IMR-90 (cell line): Measurements from ENCODE around the gene MORF4L1. TPM values are rescaled to one million over a fixed set of nuclear protein-coding genes. Genes with fewer than 3 reads are reported as not detected.

ENCODE experiments used
- ATAC-seq: fragments of 200-7000 bp; cut with Tn5 transposase; 2 replicates; pipeline ENCODE4 v1.9.1; 2020; ENCODE audit warnings: low read depth, mild to moderate bottlenecking, moderate library complexity
- BruUV-seq: library from RNA; stranded (reverse); fragments of 400-500 nt; replicated peaks from 2 replicates; lab custom pipeline; 2021; lab: Mats Ljungman, UMichigan
- CTCF ChIA-PET: fragments of 300-600 bp; formaldehyde crosslinking; extraction: SDS; loops from one replicate; lab custom pipeline; 2021; ENCODE audit warnings: antibody characterized with exemption; lab: Yijun Ruan, JAX
- POLR2A ChIA-PET: fragments of 300-600 bp; sonication (Branson Sonifier 250); formaldehyde crosslinking; loops from one replicate; lab custom pipeline; 2022; ENCODE audit warnings: antibody characterized with exemption; ENCODE audit not compliant: unreplicated experiment; lab: Charles Lee
- DNase-seq: peaks from one replicate; pipeline ENCODE4 v3.0.0; 2013
- H2AFZ ChIP-seq: replicated peaks from 2 replicates; pipeline ENCODE3; 2013; ENCODE audit warnings: low read length, mild to moderate bottlenecking; ENCODE audit not compliant: poor library complexity
- H2AK5ac ChIP-seq: 2 replicates; pipeline ENCODE4 v1.6.1; 2013; ENCODE audit warnings: low read depth, low read length, inconsistent platforms
- H2AK9ac ChIP-seq: replicated peaks from 2 replicates; pipeline ENCODE3; 2013; ENCODE audit warnings: mild to moderate bottlenecking, low read depth, low read length, moderate library complexity; ENCODE audit not compliant: poor library complexity
- H2BK120ac ChIP-seq: 2 replicates; pipeline ENCODE4 v1.6.1; 2013; ENCODE audit warnings: low read depth, low read length, inconsistent platforms
- H2BK15ac ChIP-seq: 3 replicates; pipeline ENCODE4 v1.6.1; 2013; ENCODE audit warnings: low read depth, low read length, inconsistent platforms
- H2BK20ac ChIP-seq: 2 replicates; pipeline ENCODE4 v1.6.1; 2013; ENCODE audit warnings: low read depth, mild to moderate bottlenecking, inconsistent platforms, low read length, moderate library complexity
- H2BK5ac ChIP-seq: 2 replicates; pipeline ENCODE4 v1.6.1; 2013; ENCODE audit warnings: mild to moderate bottlenecking, low read depth, low read length, inconsistent platforms; ENCODE audit not compliant: poor library complexity, severe bottlenecking
- H3K14ac ChIP-seq: replicated peaks from 2 replicates; pipeline ENCODE4 v1.6.1; 2013; ENCODE audit warnings: low read depth, low read length, inconsistent platforms
- H3K18ac ChIP-seq: 2 replicates; pipeline ENCODE4 v1.6.1; 2013; ENCODE audit warnings: low read depth, low read length, control low read depth
- H3K23ac ChIP-seq: 2 replicates; pipeline ENCODE4 v1.6.1; 2013; ENCODE audit warnings: low read depth, low read length, inconsistent platforms
- H3K27ac ChIP-seq: 2 replicates; pipeline ENCODE4 v1.5.1; 2013; ENCODE audit warnings: mild to moderate bottlenecking, control low read depth, low read length; ENCODE audit not compliant: insufficient read depth
- H3K27me3 ChIP-seq: 2 replicates; pipeline ENCODE4 v1.6.1; 2013; ENCODE audit warnings: low read length; ENCODE audit not compliant: control insufficient read depth, insufficient read depth
- H3K36me3 ChIP-seq: 2 replicates; pipeline ENCODE4 v1.6.1; 2013; ENCODE audit warnings: low read length, mixed read lengths; ENCODE audit not compliant: control insufficient read depth, insufficient read depth
- H3K4ac ChIP-seq: 2 replicates; pipeline ENCODE4 v1.6.1; 2013; ENCODE audit warnings: low read depth, low read length, inconsistent platforms
- H3K4me1 ChIP-seq: 2 replicates; pipeline ENCODE4 v1.6.1; 2013; ENCODE audit warnings: low read length, mixed read lengths; ENCODE audit not compliant: control insufficient read depth, insufficient read depth
- H3K4me2 ChIP-seq: 2 replicates; pipeline ENCODE4 v1.6.1; 2013; ENCODE audit warnings: low read depth, mild to moderate bottlenecking, control low read depth, low read length, moderate library complexity
- H3K4me3 ChIP-seq: 2 replicates; pipeline ENCODE4 v1.5.1; 2013; ENCODE audit warnings: low read depth, mild to moderate bottlenecking, control low read depth, low read length, moderate library complexity; ENCODE audit not compliant: insufficient read depth
- H3K56ac ChIP-seq: 2 replicates; pipeline ENCODE4 v1.6.1; 2013; ENCODE audit warnings: low read length, inconsistent platforms; ENCODE audit not compliant: insufficient read depth; ENCODE audit errors: extremely low read depth
- H3K79me1 ChIP-seq, 2 experiments: 2 replicates each; pipeline ENCODE4 v1.6.1; 2013; ENCODE audit warnings: low read length in 2 of 2, inconsistent platforms in 1 of 2, low read depth in 1 of 2
- H3K9ac ChIP-seq: 2 replicates; pipeline ENCODE4 v1.6.1; 2013; ENCODE audit warnings: low read depth, low read length, control low read depth
- H3K9me1 ChIP-seq: 2 replicates; pipeline ENCODE4 v1.6.1; 2013; ENCODE audit warnings: low read length, inconsistent platforms; ENCODE audit not compliant: insufficient read depth
- H3K9me3 ChIP-seq: 2 replicates; pipeline ENCODE4 v1.6.1; 2013; ENCODE audit warnings: low read length; ENCODE audit not compliant: control insufficient read depth, insufficient read depth
- H4K20me1 ChIP-seq: 2 replicates; pipeline ENCODE4 v1.6.1; 2013; ENCODE audit warnings: low read length, inconsistent platforms; ENCODE audit not compliant: insufficient read depth
- H4K5ac ChIP-seq: 2 replicates; pipeline ENCODE4 v1.6.1; 2013; ENCODE audit warnings: mild to moderate bottlenecking, low read depth, low read length, control low read depth
- H4K8ac ChIP-seq, 2 experiments: 2 replicates each; pipeline ENCODE4 v1.6.1; 2013; ENCODE audit warnings: low read depth in 2 of 2, low read length in 2 of 2, control low read depth in 1 of 2, inconsistent platforms in 1 of 2
- H4K91ac ChIP-seq: 2 replicates; pipeline ENCODE4 v1.6.1; 2013; ENCODE audit warnings: low read depth, low read length, inconsistent platforms; ENCODE audit not compliant: insufficient read depth
- CHD1 ChIP-seq: IDR thresholded peaks from 2 replicates; pipeline ENCODE4 v1.6.1; 2012; ENCODE audit warnings: low read depth, low read length, improper control_type of control experiment
- CTCF ChIP-seq: conservative IDR thresholded peaks from 2 replicates; pipeline ENCODE4 v1.5.1; 2012; ENCODE audit warnings: mild to moderate bottlenecking, low read depth, low read length, improper control_type of control experiment
- RCOR1 ChIP-seq: IDR thresholded peaks from 2 replicates; pipeline ENCODE4 v1.6.1; 2012; ENCODE audit warnings: mild to moderate bottlenecking, low read length, improper control_type of control experiment; ENCODE audit not compliant: insufficient replicate concordance
- RFX5 ChIP-seq: IDR thresholded peaks from 2 replicates; pipeline ENCODE4 v1.8.0; 2012; ENCODE audit warnings: low read depth, mild to moderate bottlenecking, low read length, moderate library complexity
- WGBS, 2 experiments: methylation state at CpG; one replicate each; pipeline versions ENCODE4 v1.1.5 to v1.1.7; 2013; ENCODE audit warnings: missing lambda C conversion rate in 2 of 2; ENCODE audit not compliant: insufficient read length in 1 of 2; ENCODE audit errors: extremely low coverage in 2 of 2; 5-methylcytosine and 5-hydroxymethylcytosine counted together
- dilution Hi-C: fragments of 300-500 bp; cut with HindIII; formaldehyde crosslinking; loops from one replicate; pipeline ENCODE4 v1.14.3; 2018; ENCODE audit warnings: low sequenced_read_pairs; ENCODE audit not compliant: unreplicated experiment
- in situ Hi-C: fragments of 300-500 bp; cut with MboI; formaldehyde crosslinking; loops from 3 replicates; pipeline ENCODE4 v1.14.3; 2019; ENCODE audit warnings: low sequenced_read_pairs, inconsistent platforms, mixed read lengths
- intact Hi-C: fragments of 100-400 bp; cut with micrococcal nuclease; formaldehyde crosslinking; loops from 2 replicates; pipeline ENCODE4 v1.10.0; 2022
- microRNA-seq, 2 experiments: library from miRNA; stranded (forward) in 1 of 2; unstranded in 1 of 2; fragments of 10-50 nt in 1 of 2; fragments of <30 nt in 1 of 2; gene quantifications in 1 of 2; microRNA quantifications in 1 of 2; one replicate each; pipeline versions ENCODE3 to v1.1.0; 2013 to 2020; ENCODE audit not compliant: insufficient read depth in 1 of 2, insufficient read length in 1 of 2, unreplicated experiment in 1 of 2
- polyA plus RNA-seq, 3 experiments: library from polyadenylated mRNA; depleted of rRNA; stranded (reverse); fragments of >200 nt; gene quantifications; 2 replicates each; pipeline ENCODE4 v1.2.3, GENCODE V29; 2012; ENCODE audit warnings: low replicate concordance in 1 of 3
- small RNA-seq, 5 experiments: library from RNA; depleted of rRNA; stranded (forward); fragments of <200 nt; gene quantifications; one replicate each; pipeline ENCODE3, GENCODE V24; 2012
- total RNA-seq: library from RNA; depleted of rRNA; stranded (reverse); fragments of >200 nt; gene quantifications from 2 replicates; pipeline ENCODE4 v1.2.3, GENCODE V29; 2012; rRNA removed
- TF ChIP-seq, protein P1 (sequence below): fragments of 150-350 bp; IDR thresholded peaks from 2 replicates; pipeline ENCODE4 v1.6.1; 2016; ENCODE audit warnings: low read depth, mild to moderate bottlenecking, low read length, moderate library complexity, borderline replicate concordance

MORF4L1 gene
- total and polyA plus RNA-seq, 2 of the 4 experiments (the other 2 are of a cell fraction): 217 to 392 TPM

DNA sequence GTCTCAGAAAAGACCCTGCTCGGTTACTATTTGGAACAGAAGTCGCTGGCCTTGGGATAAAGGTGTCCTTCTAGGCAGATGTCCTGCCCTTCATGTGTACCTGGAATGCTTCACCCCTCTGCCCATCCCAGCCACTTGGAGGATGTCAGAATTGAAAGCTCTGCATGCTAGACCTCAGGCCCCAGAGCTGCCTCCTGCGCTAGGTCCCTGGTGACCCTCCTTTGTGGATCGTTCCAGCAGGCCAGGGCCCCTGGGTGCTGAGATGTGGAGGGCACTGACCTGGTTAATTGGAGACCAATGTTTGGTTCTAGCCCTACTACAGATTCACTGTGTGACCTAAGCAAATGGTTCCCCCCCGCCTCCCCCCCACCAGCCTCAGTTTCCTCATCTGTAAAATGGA is 74.8 kb downstream of the MORF4L1 start:
- H2AK5ac ChIP-seq: no peak overlapping the region
- H3K9ac ChIP-seq: no peak overlapping the region
- no peaks in the 10 kb centered on the region for H4K20me1 ChIP-seq
- dilution Hi-C loops (no loop called here), in situ Hi-C loops (no loop called here), intact Hi-C loops (no loop called here)
- no peak overlapping the region for H2BK20ac ChIP-seq
- no peak overlapping the region for H2AFZ ChIP-seq
- BruUV-seq: no TSS peak
- H3K27me3 ChIP-seq: peaks cover 39% of the 10 kb centered on the region
- no peaks in the 10 kb centered on the region for H3K36me3 ChIP-seq
- TF ChIP-seq RFX5 (no peak), CHD1 (no peak), CTCF (no peak), RCOR1 (no peak)
- TF ChIP-seq, protein P1, sequence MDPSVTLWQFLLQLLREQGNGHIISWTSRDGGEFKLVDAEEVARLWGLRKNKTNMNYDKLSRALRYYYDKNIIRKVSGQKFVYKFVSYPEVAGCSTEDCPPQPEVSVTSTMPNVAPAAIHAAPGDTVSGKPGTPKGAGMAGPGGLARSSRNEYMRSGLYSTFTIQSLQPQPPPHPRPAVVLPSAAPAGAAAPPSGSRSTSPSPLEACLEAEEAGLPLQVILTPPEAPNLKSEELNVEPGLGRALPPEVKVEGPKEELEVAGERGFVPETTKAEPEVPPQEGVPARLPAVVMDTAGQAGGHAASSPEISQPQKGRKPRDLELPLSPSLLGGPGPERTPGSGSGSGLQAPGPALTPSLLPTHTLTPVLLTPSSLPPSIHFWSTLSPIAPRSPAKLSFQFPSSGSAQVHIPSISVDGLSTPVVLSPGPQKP: no peak
- ChIA-PET POLR2A (no interaction called here), CTCF (no interaction called here)
- no peak overlapping the region for H4K91ac ChIP-seq
- H3K79me1 ChIP-seq: no peaks in the 10 kb centered on the region
- no peak overlapping the region for H3K23ac ChIP-seq
- H3K4me3 ChIP-seq: no peak overlapping the region
- H2AK9ac ChIP-seq: no peak overlapping the region
- no peak overlapping the region for H4K8ac ChIP-seq
- no peak overlapping the region; the same call in 1 of the 2 replicates for H3K14ac ChIP-seq
- no peak overlapping the region for H2BK5ac ChIP-seq
- DNase-seq (no peak), ATAC-seq (no peak)
- no peak overlapping the region for H3K27ac ChIP-seq
- H3K9me1 ChIP-seq: peaks cover 8% of the 10 kb centered on the region; the same call in 1 of the 2 replicates
- H3K4me2 ChIP-seq: no peak overlapping the region
- H3K9me3 ChIP-seq: no peaks in the 10 kb centered on the region
- H4K5ac ChIP-seq: no peak overlapping the region
- H3K4ac ChIP-seq: no peak overlapping the region
- 86% methylated on average over 1 of the region's 5 CpGs; no CpG with 5 or more reads in 1 of the 2 experiments for WGBS, 2 experiments
- H2BK120ac ChIP-seq: no peak overlapping the region
- H3K4me1 ChIP-seq: peaks cover 2% of the 10 kb centered on the region; the same call in 1 of the 2 replicates
- H2BK15ac ChIP-seq: no peak overlapping the region
- no peak overlapping the region for H3K18ac ChIP-seq
- H3K56ac ChIP-seq: no peak overlapping the region

Small RNAs within 50 kb of the gene (microRNA-seq; reads per million reads assigned to microRNA genes)
- gene RNU6-415P (ENCODE audit: insufficient read depth, insufficient read length): not detected

Small RNAs within 50 kb of the gene (small RNA-seq; reads per million reads assigned to genes)
- 0 reads per million in 5 experiments for gene RNU6-415P

Other genes starting within 250 kb of the MORF4L1 start
- gene CHRNB4, start 231.7 kb upstream of the MORF4L1 start, total RNA-seq: not detected in 2 replicates
- gene CHRNB4, start 231.7 kb upstream of the MORF4L1 start, polyA plus RNA-seq (2012; rRNA removed): not detected in 2 replicates
- 0.83 and 1.4 TPM in 2 replicates for gene ADAMTS7, start 61.4 kb upstream of the MORF4L1 start, total RNA-seq
- 12.6 and 13.2 TPM in 2 replicates for gene ADAMTS7, start 61.4 kb upstream of the MORF4L1 start, polyA plus RNA-seq (2012; rRNA removed)
- 5.6 and 11.7 TPM in 2 replicates for gene CTSH, start 72.2 kb downstream of the MORF4L1 start, total RNA-seq
- 13.9 and 18.4 TPM in 2 replicates for gene CTSH, start 72.2 kb downstream of the MORF4L1 start, polyA plus RNA-seq (2012; rRNA removed)
- gene RASGRF1, start 217.9 kb downstream of the MORF4L1 start, total RNA-seq: under 0.01 TPM in 2 replicates
- gene RASGRF1, start 217.9 kb downstream of the MORF4L1 start, polyA plus RNA-seq (2012; rRNA removed): 0.06 and 0.15 TPM in 2 replicates